Parathyroid adenoma (tissue), 2 donors: ENCODE measurements around the gene CDC37L1.

ENCODE experiments used
- H2AFZ ChIP-seq: fragments of 300-600 bp; sonication (generic); one replicate; pipeline ENCODE4 v1.7.0; 2017; ENCODE audit warnings: antibody characterized with exemption, mild to moderate bottlenecking
- H3K27ac ChIP-seq: fragments of 300-600 bp; sonication (generic); one replicate; pipeline ENCODE4 v1.7.0; 2017
- H3K27me3 ChIP-seq: fragments of 300-600 bp; sonication (generic); one replicate; pipeline ENCODE4 v1.7.0; 2017; ENCODE audit warnings: low read length; ENCODE audit not compliant: control insufficient read depth, insufficient read depth
- H3K36me3 ChIP-seq: fragments of 300-600 bp; sonication (generic); one replicate; pipeline ENCODE4 v1.7.0; 2017; ENCODE audit warnings: low read length; ENCODE audit not compliant: control insufficient read depth, insufficient read depth
- H3K4me1 ChIP-seq: fragments of 300-600 bp; sonication (generic); one replicate; pipeline ENCODE4 v1.7.0; 2017; ENCODE audit warnings: control low read depth
- H3K4me2 ChIP-seq: fragments of 300-600 bp; sonication (generic); one replicate; pipeline ENCODE4 v1.7.0; 2017; ENCODE audit warnings: low read length
- H3K4me3 ChIP-seq: fragments of 300-600 bp; sonication (generic); one replicate; pipeline ENCODE4 v1.7.0; 2017; ENCODE audit warnings: low read depth, low read length
- H3K79me2 ChIP-seq: fragments of 300-600 bp; sonication (generic); one replicate; pipeline ENCODE4 v1.7.0; 2017; ENCODE audit warnings: control low read depth
- H3K9ac ChIP-seq: fragments of 300-600 bp; sonication (generic); one replicate; pipeline ENCODE4 v1.7.0; 2017; ENCODE audit warnings: mild to moderate bottlenecking
- H3K9me3 ChIP-seq: fragments of 300-600 bp; sonication (generic); one replicate; pipeline ENCODE4 v1.7.0; 2017; ENCODE audit warnings: low read length; ENCODE audit not compliant: control insufficient read depth
- TF ChIP-seq, protein P1 (sequence below): fragments of 300-600 bp; sonication (generic); IDR thresholded peaks from one replicate; pipeline ENCODE4 v1.7.0; 2017; ENCODE audit warnings: antibody characterized with exemption, mild to moderate bottlenecking
- donor health status: primary hyperparathyroidism.

CDC37L1 gene

DNA sequence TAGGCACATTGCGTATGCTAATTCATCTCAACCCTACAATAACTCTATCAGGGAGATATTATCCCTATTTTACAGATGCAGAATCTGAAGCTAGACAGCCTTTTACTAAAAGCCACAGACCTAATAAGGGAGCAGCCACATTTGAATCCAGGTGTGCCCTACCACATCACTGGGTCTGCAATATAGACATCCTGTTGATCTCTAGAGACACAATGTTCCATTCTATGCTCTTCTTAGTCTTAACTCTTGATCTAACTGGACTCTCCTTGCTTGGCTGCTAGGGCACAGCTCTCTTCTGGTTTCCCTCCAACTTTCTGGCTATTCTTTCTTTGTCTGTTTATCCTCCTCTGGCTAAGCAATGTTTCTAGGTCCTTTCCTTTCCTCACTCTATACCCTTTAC is 11.7 kb upstream of the CDC37L1 start:
- H3K79me2 ChIP-seq = no peaks in the 10 kb centered on the region
- no peak overlapping the region for H3K4me3 ChIP-seq
- TF ChIP-seq, protein P1, sequence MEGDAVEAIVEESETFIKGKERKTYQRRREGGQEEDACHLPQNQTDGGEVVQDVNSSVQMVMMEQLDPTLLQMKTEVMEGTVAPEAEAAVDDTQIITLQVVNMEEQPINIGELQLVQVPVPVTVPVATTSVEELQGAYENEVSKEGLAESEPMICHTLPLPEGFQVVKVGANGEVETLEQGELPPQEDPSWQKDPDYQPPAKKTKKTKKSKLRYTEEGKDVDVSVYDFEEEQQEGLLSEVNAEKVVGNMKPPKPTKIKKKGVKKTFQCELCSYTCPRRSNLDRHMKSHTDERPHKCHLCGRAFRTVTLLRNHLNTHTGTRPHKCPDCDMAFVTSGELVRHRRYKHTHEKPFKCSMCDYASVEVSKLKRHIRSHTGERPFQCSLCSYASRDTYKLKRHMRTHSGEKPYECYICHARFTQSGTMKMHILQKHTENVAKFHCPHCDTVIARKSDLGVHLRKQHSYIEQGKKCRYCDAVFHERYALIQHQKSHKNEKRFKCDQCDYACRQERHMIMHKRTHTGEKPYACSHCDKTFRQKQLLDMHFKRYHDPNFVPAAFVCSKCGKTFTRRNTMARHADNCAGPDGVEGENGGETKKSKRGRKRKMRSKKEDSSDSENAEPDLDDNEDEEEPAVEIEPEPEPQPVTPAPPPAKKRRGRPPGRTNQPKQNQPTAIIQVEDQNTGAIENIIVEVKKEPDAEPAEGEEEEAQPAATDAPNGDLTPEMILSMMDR = no peak
- no peaks in the 10 kb centered on the region for H3K36me3 ChIP-seq
- H3K27ac ChIP-seq = no peak overlapping the region
- H2AFZ ChIP-seq = no peak overlapping the region
- H3K27me3 ChIP-seq = no peaks in the 10 kb centered on the region
- H3K9me3 ChIP-seq = no peaks in the 10 kb centered on the region
- H3K9ac ChIP-seq = no peak overlapping the region
- H3K4me1 ChIP-seq = peaks cover 2% of the 10 kb centered on the region
- H3K4me2 ChIP-seq = no peak overlapping the region

DNA sequence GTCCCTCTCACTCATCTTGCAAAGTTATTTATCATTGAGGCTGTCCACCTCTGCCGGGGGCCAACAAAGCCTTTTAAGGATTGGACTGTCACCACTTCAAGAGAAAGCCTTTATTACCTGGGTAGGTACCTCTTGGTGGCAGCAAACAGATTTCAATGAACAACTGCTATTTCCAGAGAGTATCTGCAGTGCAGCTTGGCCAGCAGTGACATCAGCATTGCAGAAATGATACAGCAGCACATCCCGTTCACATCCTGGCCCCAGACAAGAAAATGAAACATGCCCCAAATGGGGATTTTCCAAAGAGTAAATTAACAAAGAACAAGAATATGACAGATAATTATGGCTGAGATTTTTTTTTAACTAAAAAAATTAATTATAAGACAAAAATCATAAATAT is 10.8 kb upstream of the CDC37L1 start:
- no peak overlapping the region for H3K9ac ChIP-seq
- no peaks in the 10 kb centered on the region for H3K79me2 ChIP-seq

DNA sequence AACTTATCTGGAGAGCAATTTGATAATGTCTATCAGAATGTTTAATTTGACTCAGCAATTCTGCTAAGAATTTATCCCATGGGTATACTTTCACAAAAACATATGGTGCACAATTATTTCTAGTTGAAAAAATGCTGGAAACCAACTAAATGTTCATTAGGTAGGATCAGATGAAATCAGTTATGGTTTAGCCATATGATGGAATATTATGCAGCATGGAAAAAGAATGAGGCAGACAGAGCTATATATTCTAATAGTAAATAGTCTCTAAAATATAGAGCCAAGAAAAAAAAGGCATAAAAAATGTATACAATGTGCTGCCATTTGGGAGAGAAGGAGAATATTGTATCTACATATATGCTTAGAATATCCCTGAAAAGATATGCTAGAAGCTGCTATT is 9.5 kb upstream of the CDC37L1 start:
- no peaks in the 10 kb centered on the region for H3K36me3 ChIP-seq
- TF ChIP-seq, protein P1 = no peak
- H3K4me3 ChIP-seq = no peak overlapping the region
- no peaks in the 10 kb centered on the region for H3K27me3 ChIP-seq
- H3K4me2 ChIP-seq = no peak overlapping the region
- peaks cover 2% of the 10 kb centered on the region for H3K4me1 ChIP-seq
- H3K79me2 ChIP-seq = no peaks in the 10 kb centered on the region
- no peak overlapping the region for H3K27ac ChIP-seq
- no peaks in the 10 kb centered on the region for H3K9me3 ChIP-seq
- no peak overlapping the region for H3K9ac ChIP-seq
- no peak overlapping the region for H2AFZ ChIP-seq

More for the DNA sequence above, 10.8 kb upstream of the CDC37L1 start:
- peaks cover 2% of the 10 kb centered on the region for H3K4me1 ChIP-seq
- TF ChIP-seq, protein P1 = no peak
- H3K27me3 ChIP-seq = no peaks in the 10 kb centered on the region
- H2AFZ ChIP-seq = no peak overlapping the region
- H3K36me3 ChIP-seq = no peaks in the 10 kb centered on the region
- no peak overlapping the region for H3K4me2 ChIP-seq
- H3K9me3 ChIP-seq = no peaks in the 10 kb centered on the region
- no peak overlapping the region for H3K27ac ChIP-seq
- no peak overlapping the region for H3K4me3 ChIP-seq

DNA sequence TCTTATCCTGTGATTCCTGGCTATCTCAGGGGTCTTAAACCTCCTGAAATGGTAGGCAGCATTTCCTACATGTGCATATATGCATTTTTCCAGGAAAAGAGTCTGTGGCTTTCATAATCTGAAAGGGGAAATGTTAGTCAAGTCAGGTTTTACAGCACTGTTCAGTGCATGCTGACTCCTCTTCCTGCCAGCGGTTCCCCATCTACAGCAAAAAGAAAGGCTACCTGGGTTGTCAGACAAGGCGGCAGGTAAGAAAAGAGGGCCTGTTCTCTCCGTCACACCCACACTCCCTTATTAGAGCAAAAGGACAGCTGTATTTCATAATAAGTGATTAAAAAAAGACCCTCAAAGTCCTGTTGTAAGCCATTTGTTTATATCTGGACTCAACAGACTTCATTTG is 8.8 kb upstream of the CDC37L1 start:
- Histone ChIP-seq H3K9ac (no peak overlapping the region), H2AFZ (no peak overlapping the region), H3K79me2 (no peaks in the 10 kb centered on the region), H3K27ac (no peak overlapping the region), H3K9me3 (no peaks in the 10 kb centered on the region), H3K27me3 (no peaks in the 10 kb centered on the region), H3K4me2 (no peak overlapping the region), H3K36me3 (no peaks in the 10 kb centered on the region), H3K4me1 (peaks cover under 1% of the 10 kb centered on the region), H3K4me3 (no peak overlapping the region)
- TF ChIP-seq, protein P1 = no peak

DNA sequence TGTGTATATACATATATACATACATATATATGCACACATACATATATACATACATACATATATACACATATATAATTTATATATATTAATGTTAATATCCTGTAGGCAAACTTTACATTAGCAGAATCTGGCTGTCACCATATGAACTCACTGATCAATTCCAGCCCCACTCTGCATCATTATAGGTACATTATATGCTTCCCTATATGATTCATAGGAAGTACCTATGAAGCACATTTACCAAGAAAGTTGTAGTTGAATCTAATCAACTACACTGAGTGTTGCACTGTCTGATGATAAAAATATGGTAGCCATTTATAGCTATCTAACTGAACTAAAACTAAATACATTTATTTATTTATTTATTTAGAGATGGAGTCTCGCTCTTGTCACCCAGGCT is 7.6 kb upstream of the CDC37L1 start:
- no peaks in the 10 kb centered on the region for H3K27me3 ChIP-seq
- H3K9me3 ChIP-seq = no peaks in the 10 kb centered on the region
- H2AFZ ChIP-seq = no peak overlapping the region
- no peaks in the 10 kb centered on the region for H3K36me3 ChIP-seq
- no peak overlapping the region for H3K4me3 ChIP-seq
- TF ChIP-seq, protein P1 = no peak
- H3K79me2 ChIP-seq = no peaks in the 10 kb centered on the region
- H3K27ac ChIP-seq = no peak overlapping the region
- H3K4me1 ChIP-seq = no peaks in the 10 kb centered on the region
- no peak overlapping the region for H3K4me2 ChIP-seq
- no peak overlapping the region for H3K9ac ChIP-seq
